GM06990 (cell line): Measurements from ENCODE around the gene METTL3.

Experiments
- DNase-seq: peaks from one replicate; pipeline ENCODE4 v3.0.0-alpha.2; 2011; ENCODE audit not compliant: insufficient read length; ENCODE audit errors: extremely low read depth
- H3K27me3 ChIP-seq: replicated peaks from 2 replicates; pipeline ENCODE4 v1.6.0; 2011; ENCODE audit warnings: low read length; ENCODE audit not compliant: control insufficient read depth, insufficient read depth
- H3K36me3 ChIP-seq: 2 replicates; pipeline ENCODE4 v1.5.1; 2011; ENCODE audit warnings: low read length; ENCODE audit not compliant: control insufficient read depth, insufficient read depth
- H3K4me3 ChIP-seq: replicated peaks from 2 replicates; pipeline ENCODE4 v1.5.1; 2011; ENCODE audit warnings: low read depth, mild to moderate bottlenecking, control low read depth, low read length
- CTCF ChIP-seq: IDR thresholded peaks from 2 replicates; pipeline ENCODE4 v1.5.1; 2011; ENCODE audit warnings: low read length, control low read depth, mild to moderate bottlenecking, inconsistent platforms; ENCODE audit not compliant: insufficient read depth, poor library complexity, severe bottlenecking

Gene METTL3

GRCh38 chr14:21524575-21525490 lies 13.7 kb upstream of the METTL3 start:
- TF ChIP-seq CTCF: no peak

GRCh38 chr14:21523203-21523602 lies 12.1 kb upstream of the METTL3 start:
- H3K36me3 ChIP-seq: no peaks in the 10 kb centered on the region
- DNase-seq: no peak
- no peak for TF ChIP-seq CTCF
- no peak overlapping the region for H3K4me3 ChIP-seq
- H3K27me3 ChIP-seq: no peaks in the 10 kb centered on the region; the same call in 1 of the 2 replicates

More at GRCh38 chr14:21524575-21525490, 13.7 kb upstream of the METTL3 start:
- DNase-seq: no peak
- no peak overlapping the region for H3K4me3 ChIP-seq
- no peaks in the 10 kb centered on the region for H3K36me3 ChIP-seq
- no peaks in the 10 kb centered on the region for H3K27me3 ChIP-seq

GRCh38 chr14:21521501-21521900 lies 10.4 kb upstream of the METTL3 start:
- no peak for DNase-seq
- H3K27me3 ChIP-seq: no peaks in the 10 kb centered on the region; the same call in 1 of the 2 replicates
- TF ChIP-seq CTCF: no peak
- H3K4me3 ChIP-seq: no peak overlapping the region
- no peaks in the 10 kb centered on the region for H3K36me3 ChIP-seq

GRCh38 chr14:21520767-21521166 lies 9.6 kb upstream of the METTL3 start:
- TF ChIP-seq CTCF: no peak
- H3K4me3 ChIP-seq: no peak overlapping the region
- H3K36me3 ChIP-seq: no peaks in the 10 kb centered on the region
- no peaks in the 10 kb centered on the region; the same call in 1 of the 2 replicates for H3K27me3 ChIP-seq
- DNase-seq: no peak

GRCh38 chr14:21518725-21519124 lies 7.6 kb upstream of the METTL3 start:
- no peak for DNase-seq
- no peak for TF ChIP-seq CTCF
- Histone ChIP-seq H3K36me3 (no peaks in the 10 kb centered on the region), H3K27me3 (no peaks in the 10 kb centered on the region; the same call in 1 of the 2 replicates), H3K4me3 (no peak overlapping the region)
